Stimulated activated CD4-positive, alpha-beta T cell treated with anti-CD3 and anti-CD28 coated beads, TNF-alpha, amount 100 ng/mL, for 1 hour (primary cell): Measurements from ENCODE around the gene CDRT4.

Experiments
- DNase-seq, 3 donors: peaks; one replicate each; pipeline ENCODE4 v3.0.0-alpha.2; 2020; ENCODE audit warnings: low read depth in 3 of 3, low spot score in 1 of 3

Gene CDRT4

DNA sequence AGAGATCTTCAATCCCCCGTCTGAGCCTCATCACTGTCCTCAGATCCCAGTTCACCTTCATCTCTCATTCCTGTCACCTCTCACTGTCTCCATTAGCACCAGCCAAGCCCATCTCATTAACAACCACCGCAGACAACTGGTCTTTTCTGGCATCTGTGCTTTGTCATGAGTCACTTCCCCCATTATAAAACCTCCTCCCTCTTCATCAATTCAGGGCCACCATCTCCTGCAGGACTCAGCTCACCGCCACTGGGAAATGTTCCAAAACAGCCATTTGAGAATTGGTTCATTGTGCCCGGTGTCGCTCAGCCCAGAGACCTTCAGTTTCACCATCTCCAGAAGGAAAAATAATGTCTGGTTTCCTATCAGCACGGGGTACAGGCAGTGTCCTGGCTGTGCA is 69.1 kb downstream of the CDRT4 start:
- no peak for DNase-seq

DNA sequence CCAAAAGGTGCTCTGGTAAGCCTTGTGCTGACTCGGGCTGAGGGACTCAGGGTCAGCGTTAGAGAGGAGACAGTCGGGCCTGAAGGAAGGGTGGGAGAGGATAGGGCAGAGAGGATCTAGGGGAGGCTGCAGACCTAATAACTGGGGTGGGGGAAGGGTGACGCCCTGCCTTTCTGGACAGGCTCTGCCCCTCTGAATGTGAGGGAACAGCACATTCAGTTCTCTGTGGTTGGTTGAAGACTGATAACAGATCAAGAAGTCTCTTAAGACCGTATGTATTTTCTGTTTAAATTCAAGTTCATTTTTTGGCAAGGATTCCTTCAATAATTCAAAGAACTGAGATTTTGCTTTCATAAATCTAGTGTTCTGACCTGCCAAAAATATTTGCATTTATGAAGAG is 69.8 kb downstream of the CDRT4 start:
- no peak for DNase-seq

DNA sequence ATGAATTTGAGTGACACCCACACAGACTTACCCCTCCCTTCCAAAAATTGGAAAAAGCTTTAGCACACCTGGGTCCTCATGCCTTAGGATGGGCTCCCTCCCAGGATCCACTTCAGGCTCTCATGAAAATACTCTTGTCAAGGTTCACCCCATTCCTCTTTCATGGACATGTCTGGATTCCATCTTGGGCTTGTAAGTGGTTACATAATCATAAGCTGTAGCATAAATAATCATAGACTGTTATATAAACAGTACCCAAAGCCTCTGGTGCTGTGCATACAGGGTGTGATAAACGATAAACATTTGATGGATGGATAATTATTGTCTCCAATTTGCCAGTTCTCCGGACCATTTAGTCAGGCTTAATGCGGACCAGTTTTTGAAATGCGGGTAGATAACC is 72.3 kb downstream of the CDRT4 start:
- no peak for DNase-seq

DNA sequence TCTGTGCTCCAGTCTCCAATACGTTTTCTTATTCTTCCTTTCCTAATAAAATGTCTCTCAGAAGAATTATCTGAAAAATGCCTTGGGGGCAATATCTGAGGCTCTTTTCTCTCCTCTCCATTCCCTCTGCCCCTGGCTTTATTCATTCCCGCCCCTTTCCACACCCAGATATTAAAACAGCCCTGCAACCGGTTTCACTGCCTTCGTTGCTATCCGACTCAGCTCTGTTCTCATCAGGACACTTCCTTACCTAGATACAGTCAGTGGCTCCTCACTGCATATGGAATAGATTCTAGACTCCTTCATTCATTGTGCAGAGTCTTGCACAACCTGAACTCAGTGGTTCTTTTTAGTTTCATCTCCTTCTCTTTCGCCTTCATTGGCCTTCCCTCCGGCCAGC is 74.0 kb downstream of the CDRT4 start:
- DNase-seq = no peak

DNA sequence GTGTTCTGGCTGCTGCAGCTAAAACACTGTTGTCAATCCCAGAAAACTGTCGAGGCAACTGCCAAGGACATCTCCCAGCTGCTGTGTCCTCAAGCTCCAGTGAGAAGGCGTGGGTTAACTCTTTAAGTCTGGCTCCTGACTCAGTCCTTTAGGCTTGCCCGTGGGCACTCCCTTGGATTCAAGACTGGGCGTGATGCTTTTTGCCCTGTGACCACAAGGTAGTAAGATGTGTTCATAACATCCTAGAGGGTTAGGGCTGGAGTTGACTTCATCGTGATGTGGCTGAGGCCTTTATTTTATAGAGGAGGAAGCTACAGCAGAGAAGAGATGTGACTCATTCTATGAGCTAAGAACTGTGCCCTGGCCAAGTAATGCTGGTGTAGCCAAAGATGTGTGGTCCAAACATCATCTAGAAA is 75.1 kb downstream of the CDRT4 start:
- no peak for DNase-seq

DNA sequence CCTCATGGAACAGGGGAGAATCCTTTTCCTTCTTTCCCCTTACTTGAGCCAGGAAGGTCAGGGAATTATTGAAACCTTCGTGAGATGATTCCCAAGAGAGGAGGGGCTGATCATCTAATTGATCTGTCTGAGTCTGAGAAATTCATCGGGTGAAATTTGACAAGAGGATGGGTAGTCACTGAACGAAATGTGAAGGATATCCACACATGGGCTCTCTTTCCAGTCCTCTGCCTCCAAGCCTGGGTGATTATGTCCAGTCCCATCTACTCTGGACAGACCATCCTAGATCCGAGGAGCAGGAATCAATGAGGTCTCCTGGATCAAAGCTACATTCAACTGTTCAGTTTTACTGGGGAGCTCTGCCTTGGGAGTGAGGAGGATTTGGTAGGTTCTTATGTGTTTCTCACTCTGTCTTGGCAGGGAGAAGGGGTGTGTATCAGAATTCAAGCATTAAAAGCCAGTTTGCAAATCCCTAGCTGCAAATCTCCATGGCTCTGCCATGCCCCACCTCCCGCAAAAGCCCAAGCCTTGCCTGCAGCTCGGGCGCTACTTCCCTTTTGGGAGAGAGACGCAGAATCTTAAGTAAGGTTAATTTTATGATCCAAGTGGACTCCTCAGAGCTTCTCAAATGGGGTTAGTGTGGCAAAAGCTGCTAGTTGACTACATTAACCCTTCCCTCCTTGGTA is 78.9 kb downstream of the CDRT4 start:
- no peak for DNase-seq

DNA sequence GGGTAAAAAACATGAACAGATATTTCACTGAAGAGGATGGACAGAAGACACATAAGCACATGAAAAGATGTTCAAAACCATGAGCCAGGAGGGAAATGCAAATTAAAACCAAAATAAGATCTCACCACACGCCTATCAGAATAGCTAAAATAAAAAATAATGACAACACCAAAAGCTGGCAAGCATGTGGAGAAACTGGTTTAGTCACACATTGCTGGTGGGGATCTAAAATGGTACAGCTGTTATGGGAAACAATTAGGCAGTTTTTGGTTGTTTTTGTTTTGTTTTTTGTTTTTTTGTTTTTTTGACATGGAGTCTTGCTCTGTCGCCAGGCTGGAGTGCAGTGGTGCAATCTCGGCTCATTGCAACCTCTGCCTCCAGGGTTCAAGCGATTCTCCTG is 81.3 kb downstream of the CDRT4 start:
- no peak for DNase-seq
